ENCODE measurements around the gene LOC128125822.
"Not testable (repeated sequence)": the region's sequence is repeated elsewhere in the genome, so short reads cannot be mapped to it uniquely, and the experiment has no call there.

Gene LOC128125822

DNA sequence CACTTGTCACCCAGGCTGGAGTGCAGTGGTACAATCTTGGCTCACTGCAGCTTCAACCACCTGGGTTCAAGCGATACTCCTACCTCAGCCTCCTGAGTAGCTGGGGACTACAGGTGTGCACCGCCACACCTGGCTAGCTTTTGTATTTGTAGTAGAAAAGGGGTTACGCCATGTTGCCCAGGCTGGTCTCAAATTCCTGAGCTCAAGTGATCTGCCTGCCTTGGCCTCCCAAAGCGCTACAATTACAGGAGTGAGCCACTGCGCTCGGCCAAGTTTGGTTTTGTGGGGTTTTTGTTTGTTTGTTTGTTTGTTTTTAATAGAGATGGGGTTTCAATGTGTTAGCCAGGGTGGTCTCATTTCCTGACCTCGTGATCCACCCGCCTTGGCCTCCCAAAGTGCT lies 12.3 kb downstream of the LOC128125822 start:
- DNase-seq: no peak

DNA sequence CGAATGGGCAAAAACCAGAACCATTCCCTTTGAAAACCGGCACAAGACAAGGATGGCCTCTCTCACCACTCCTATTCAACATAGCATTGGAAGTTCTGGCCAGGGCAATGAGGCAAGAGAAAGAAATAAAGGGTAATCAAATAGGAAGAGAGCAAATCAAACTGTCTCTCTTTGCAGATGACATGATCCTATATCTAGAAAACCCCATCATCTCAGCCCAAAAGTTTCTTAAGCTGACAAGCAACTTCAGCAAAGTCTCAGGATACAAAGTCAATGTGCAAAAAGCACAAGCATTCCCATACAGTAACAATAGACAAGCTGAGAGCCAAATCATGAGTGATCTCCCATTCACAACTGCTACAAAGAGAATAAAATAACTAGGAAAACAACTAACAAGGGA lies 13.4 kb downstream of the LOC128125822 start:
- not testable (repeated sequence) for DNase-seq

DNA sequence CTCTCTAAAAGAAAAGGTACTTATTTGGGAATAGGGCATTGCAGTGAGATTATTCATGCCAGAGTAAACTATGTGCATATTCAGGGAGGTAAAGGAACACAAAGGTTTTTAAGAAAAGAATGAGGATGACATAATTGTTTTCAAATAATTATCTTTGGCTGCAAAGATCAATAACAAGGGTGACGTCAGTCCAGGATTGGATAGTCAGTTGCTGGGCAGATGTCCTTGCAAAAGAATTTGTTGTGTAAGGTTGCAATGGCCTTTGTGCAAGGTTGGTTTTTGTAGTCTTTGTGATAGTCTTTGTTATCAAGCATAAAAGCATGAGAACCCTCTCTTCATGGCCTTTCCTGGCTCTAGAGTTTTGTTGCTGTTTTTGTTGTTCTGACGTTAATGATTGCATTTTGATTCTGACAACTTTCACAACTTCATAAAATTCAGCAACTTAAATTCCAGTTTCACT lies 17.7 kb downstream of the LOC128125822 start:
- no peak for DNase-seq

- DNase-seq: no peak
These were observed 20.6 kb downstream of the LOC128125822 start for GRCh38 chr6:63592886-63593285.

DNA sequence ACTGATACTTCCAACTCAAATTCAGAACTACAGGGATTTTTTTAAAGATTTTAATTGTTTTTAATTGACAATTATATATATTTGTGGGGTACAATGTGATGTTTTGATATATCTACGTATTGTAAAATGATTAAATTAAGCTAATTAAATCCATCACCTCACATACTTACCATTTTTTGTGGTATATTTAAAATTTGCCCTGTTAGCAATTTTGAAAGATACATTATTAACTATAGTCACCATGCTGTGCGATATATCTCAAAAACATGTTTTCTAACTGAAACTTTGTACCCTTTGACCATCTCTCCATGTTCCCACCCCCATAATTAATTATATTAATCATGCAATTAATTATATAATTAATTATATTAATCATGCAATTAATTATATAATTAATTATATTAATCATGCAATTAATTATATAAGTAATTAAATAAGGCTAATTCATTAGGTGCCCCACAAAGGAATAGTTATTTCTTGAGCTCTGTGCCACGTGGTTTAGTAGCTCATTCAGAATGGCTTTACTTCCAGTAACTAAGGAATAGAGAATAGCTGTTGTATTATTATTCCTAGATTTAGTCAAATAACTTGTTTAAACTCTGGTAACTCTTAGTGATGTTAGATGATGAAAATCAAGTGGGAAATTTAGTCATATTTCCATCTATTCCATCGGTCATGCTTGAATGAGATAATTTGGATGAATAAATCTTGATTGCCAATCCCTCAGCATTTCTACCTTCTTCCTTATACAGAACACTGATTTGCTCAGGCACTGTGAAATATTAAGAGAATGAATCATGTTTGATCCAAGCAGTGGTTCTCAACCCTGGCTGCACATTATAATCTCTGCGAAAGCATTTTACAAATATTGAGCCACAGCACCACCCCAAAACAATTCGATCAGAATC lies 25.1 kb downstream of the LOC128125822 start:
- no peak for DNase-seq

- peak; percentile 70 for DNase-seq
These were observed 26.1 kb downstream of the LOC128125822 start for GRCh38 chr6:63598049-63599036.

DNA sequence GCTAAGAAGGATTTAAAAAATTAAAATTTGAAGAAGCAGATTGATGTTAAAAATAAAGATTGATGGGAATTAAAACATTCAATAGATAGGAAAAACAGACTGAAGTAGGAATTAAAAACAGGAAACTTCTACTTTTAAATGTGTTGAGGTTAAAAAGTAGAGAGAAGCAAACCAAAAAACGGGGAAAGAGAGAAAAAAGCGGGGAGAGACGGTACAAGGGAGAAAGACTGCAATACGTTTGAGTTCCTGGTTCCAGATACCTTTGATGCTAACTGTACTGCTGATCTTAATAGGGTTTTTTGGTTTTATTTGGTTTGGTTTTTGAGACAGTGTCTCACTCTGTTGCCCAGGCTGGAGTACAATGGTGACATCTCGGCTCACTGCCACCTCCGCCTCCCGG lies 27.0 kb downstream of the LOC128125822 start:
- DNase-seq: no peak

- no peak for DNase-seq
These were observed 27.9 kb downstream of the LOC128125822 start for GRCh38 chr6:63600136-63600535.

DNA sequence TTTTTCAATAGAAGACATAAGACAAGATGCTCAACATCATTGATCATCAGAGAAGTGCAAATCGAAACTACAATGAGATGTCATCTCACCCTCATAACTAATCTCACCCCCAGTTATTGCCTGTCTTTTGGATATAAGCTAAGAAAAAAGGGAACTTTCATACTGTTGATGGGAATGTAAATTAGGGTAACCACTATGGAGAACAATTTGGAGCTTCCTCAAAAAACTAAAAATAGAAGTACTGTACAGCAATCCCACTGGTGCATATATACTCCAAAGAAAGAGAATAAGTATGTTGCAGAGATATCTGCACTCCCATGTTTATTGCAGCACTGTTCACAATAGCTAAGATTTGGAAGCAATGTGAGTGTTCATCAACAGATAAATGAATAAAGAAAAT lies 37.0 kb downstream of the LOC128125822 start:
- no peak for DNase-seq

DNA sequence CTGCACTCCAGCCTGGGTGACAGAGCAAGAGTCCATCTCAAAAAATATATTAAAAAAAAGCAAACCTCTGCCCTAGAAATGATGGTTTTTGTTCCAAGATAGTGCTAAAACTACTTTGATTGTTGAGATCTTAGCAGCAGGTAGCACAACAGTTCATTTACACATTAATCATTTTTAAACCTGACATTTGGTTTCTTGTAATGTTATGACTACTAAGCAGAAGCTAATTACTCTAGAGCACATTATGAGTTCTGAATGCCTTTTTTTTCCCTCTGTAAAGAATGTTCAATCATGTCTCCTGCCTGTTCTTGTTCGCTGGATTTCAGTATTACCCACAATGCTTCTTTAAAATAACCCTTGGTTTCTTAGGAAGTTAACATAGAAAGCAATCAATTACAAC lies 38.7 kb downstream of the LOC128125822 start:
- no peak for DNase-seq

- DNase-seq: no peak
These were observed 39.3 kb downstream of the LOC128125822 start for GRCh38 chr6:63611560-63611959.

DNA sequence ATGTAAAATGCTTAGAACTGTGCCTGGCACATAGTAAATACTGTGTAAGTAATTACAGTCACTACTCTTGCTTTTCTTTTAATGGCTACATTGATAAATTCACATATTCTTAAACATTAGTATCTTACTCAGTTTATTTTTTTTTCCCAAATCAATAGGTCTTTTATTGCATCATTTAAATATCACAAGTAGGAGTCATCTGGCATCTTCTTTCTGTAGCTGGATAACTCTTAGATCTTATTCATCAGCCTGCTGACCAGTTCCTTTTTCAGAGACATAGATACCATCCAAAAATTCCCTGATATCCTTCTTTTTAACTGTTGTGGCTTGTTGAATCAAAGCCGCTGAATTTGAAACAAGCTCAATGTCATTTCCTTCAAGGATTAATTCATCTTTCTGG lies 43.3 kb downstream of the LOC128125822 start:
- no peak for DNase-seq
